ENCODE results near the gene WASF3.

WASF3 gene

GRCh38 chr13:26539738-26540292 lies 17.7 kb upstream of the WASF3 start:
- Histone ChIP-seq H3K27ac (ENCODE audit: low read length, poor library complexity, severe bottlenecking) (no peak overlapping the region), H3K27me3 (ENCODE audit: control insufficient read depth in 1 of 2, insufficient read depth in 1 of 2, low read length in 2 of 2) (peaks cover under 1 to 18% of the 10 kb centered on the region in 2 experiments), H3K4me2 (ENCODE audit: low read length, poor library complexity, severe bottlenecking) (no peak overlapping the region), H3K14ac (ENCODE audit: low read length in 2 of 2) (no peak overlapping the region), H2AK5ac (ENCODE audit: low read length, severe bottlenecking) (no peak overlapping the region), H3K79me1 (replicated peaks; ENCODE audit: low read length, poor library complexity, severe bottlenecking) (no peaks in the 10 kb centered on the region), H3K4me3 (ENCODE audit: insufficient read depth in 1 of 2, low read depth in 1 of 2, low read length in 2 of 2) (no peak overlapping the region), H2AFZ (ENCODE audit: low read depth, low read length) (no peak overlapping the region), H3K9ac (ENCODE audit: low read length) (no peak overlapping the region), H2BK12ac (ENCODE audit: low read length in 2 of 2) (no peak overlapping the region), H2BK15ac (ENCODE audit: low read depth, poor library complexity, severe bottlenecking) (no peak overlapping the region), H2BK5ac (ENCODE audit: low read depth, low read length, poor library complexity, severe bottlenecking) (no peak overlapping the region), H2BK120ac (ENCODE audit: low read depth, low read length) (no peak overlapping the region), H3K4ac (ENCODE audit: low read depth in 1 of 2, low read length in 2 of 2) (no peak overlapping the region), H3K36me3 (ENCODE audit: control insufficient read depth in 1 of 2, insufficient read depth in 2 of 2, low read depth in 1 of 2, low read length in 2 of 2) (no peaks in the 10 kb centered on the region), H4K8ac (ENCODE audit: low read length) (no peak overlapping the region), H4K91ac (ENCODE audit: low read length) (no peak overlapping the region), H3K23ac (ENCODE audit: low read length in 2 of 2) (no peak overlapping the region), H3K9me3 (ENCODE audit: control insufficient read depth, low read length) (no peaks in the 10 kb centered on the region), H3K4me1 (ENCODE audit: control insufficient read depth, insufficient read depth, low read depth, low read length) (peaks cover 1% of the 10 kb centered on the region), H3K18ac (ENCODE audit: low read depth in 1 of 2, low read length in 2 of 2) (no peak overlapping the region)
- WGBS: 79% methylated on average over 2 of the region's 2 CpGs
- DNase-seq: no peak

- H3K18ac ChIP-seq (ENCODE audit: low read depth in 1 of 2, low read length in 2 of 2): no peak overlapping the region
- no peak overlapping the region for H3K4me2 ChIP-seq (ENCODE audit: low read length, poor library complexity, severe bottlenecking)
- no peaks in the 10 kb centered on the region for H3K36me3 ChIP-seq (ENCODE audit: control insufficient read depth in 1 of 2, insufficient read depth in 2 of 2, low read depth in 1 of 2, low read length in 2 of 2)
- no peaks in the 10 kb centered on the region for H3K9me3 ChIP-seq (ENCODE audit: control insufficient read depth, low read length)
- no peak overlapping the region for H2BK15ac ChIP-seq (ENCODE audit: low read depth, poor library complexity, severe bottlenecking)
- H2BK12ac ChIP-seq (ENCODE audit: low read length in 2 of 2): no peak overlapping the region
- H3K23ac ChIP-seq (ENCODE audit: low read length in 2 of 2): no peak overlapping the region
- DNase-seq: no peak
- no peak overlapping the region for H2AK5ac ChIP-seq (ENCODE audit: low read length, severe bottlenecking)
- H4K8ac ChIP-seq (ENCODE audit: low read length): no peak overlapping the region
- no peak overlapping the region for H3K4me3 ChIP-seq (ENCODE audit: insufficient read depth in 1 of 2, low read depth in 1 of 2, low read length in 2 of 2)
- H3K9ac ChIP-seq (ENCODE audit: low read length): no peak overlapping the region
- peaks cover 3 to 19% of the 10 kb centered on the region in 2 experiments for H3K27me3 ChIP-seq (ENCODE audit: control insufficient read depth in 1 of 2, insufficient read depth in 1 of 2, low read length in 2 of 2)
- no peak overlapping the region for H4K91ac ChIP-seq (ENCODE audit: low read length)
- no peak overlapping the region for H2AFZ ChIP-seq (ENCODE audit: low read depth, low read length)
- peaks cover 1% of the 10 kb centered on the region for H3K4me1 ChIP-seq (ENCODE audit: control insufficient read depth, insufficient read depth, low read depth, low read length)
- no peak overlapping the region for H3K27ac ChIP-seq (ENCODE audit: low read length, poor library complexity, severe bottlenecking)
- H2BK120ac ChIP-seq (ENCODE audit: low read depth, low read length): no peak overlapping the region
- no peak overlapping the region for H2BK5ac ChIP-seq (ENCODE audit: low read depth, low read length, poor library complexity, severe bottlenecking)
- H3K79me1 ChIP-seq (replicated peaks; ENCODE audit: low read length, poor library complexity, severe bottlenecking): no peaks in the 10 kb centered on the region
- no peak overlapping the region for H3K14ac ChIP-seq (ENCODE audit: low read length in 2 of 2)
- H3K4ac ChIP-seq (ENCODE audit: low read depth in 1 of 2, low read length in 2 of 2): no peak overlapping the region
- WGBS: 70% methylated on average over 3 of the region's 3 CpGs
Measured at GRCh38 chr13:26540334-26540733, 17.1 kb upstream of the WASF3 start.

GRCh38 chr13:26541041-26541440 lies 16.4 kb upstream of the WASF3 start:
- Histone ChIP-seq H4K8ac (ENCODE audit: low read length) (no peak overlapping the region), H2BK12ac (ENCODE audit: low read length in 2 of 2) (no peak overlapping the region), H3K9me3 (ENCODE audit: control insufficient read depth, low read length) (no peaks in the 10 kb centered on the region), H3K27me3 (ENCODE audit: control insufficient read depth in 1 of 2, insufficient read depth in 1 of 2, low read length in 2 of 2) (peaks cover 3 to 19% of the 10 kb centered on the region in 2 experiments), H3K9ac (ENCODE audit: low read length) (no peak overlapping the region), H3K23ac (ENCODE audit: low read length in 2 of 2) (no peak overlapping the region), H3K14ac (ENCODE audit: low read length in 2 of 2) (no peak overlapping the region), H3K18ac (ENCODE audit: low read depth in 1 of 2, low read length in 2 of 2) (no peak overlapping the region), H3K79me1 (replicated peaks; ENCODE audit: low read length, poor library complexity, severe bottlenecking) (no peaks in the 10 kb centered on the region), H3K4ac (ENCODE audit: low read depth in 1 of 2, low read length in 2 of 2) (no peak overlapping the region), H2BK15ac (ENCODE audit: low read depth, poor library complexity, severe bottlenecking) (no peak overlapping the region), H3K4me3 (ENCODE audit: insufficient read depth in 1 of 2, low read depth in 1 of 2, low read length in 2 of 2) (no peak overlapping the region), H4K91ac (ENCODE audit: low read length) (no peak overlapping the region), H3K4me1 (ENCODE audit: control insufficient read depth, insufficient read depth, low read depth, low read length) (peaks cover 1% of the 10 kb centered on the region), H2BK120ac (ENCODE audit: low read depth, low read length) (no peak overlapping the region), H2AK5ac (ENCODE audit: low read length, severe bottlenecking) (no peak overlapping the region), H3K27ac (ENCODE audit: low read length, poor library complexity, severe bottlenecking) (no peak overlapping the region), H2BK5ac (ENCODE audit: low read depth, low read length, poor library complexity, severe bottlenecking) (no peak overlapping the region), H2AFZ (ENCODE audit: low read depth, low read length) (no peak overlapping the region), H3K4me2 (ENCODE audit: low read length, poor library complexity, severe bottlenecking) (no peak overlapping the region), H3K36me3 (ENCODE audit: control insufficient read depth in 1 of 2, insufficient read depth in 2 of 2, low read depth in 1 of 2, low read length in 2 of 2) (no peaks in the 10 kb centered on the region)
- no peak for DNase-seq
- WGBS: 72% methylated on average over 5 of the region's 5 CpGs

GRCh38 chr13:26541678-26542568 lies 15.6 kb upstream of the WASF3 start:
- H3K18ac ChIP-seq (ENCODE audit: low read depth in 1 of 2, low read length in 2 of 2): no peak overlapping the region
- H3K79me1 ChIP-seq (replicated peaks; ENCODE audit: low read length, poor library complexity, severe bottlenecking): no peaks in the 10 kb centered on the region
- H3K9ac ChIP-seq (ENCODE audit: low read length): no peak overlapping the region
- no peak overlapping the region for H3K4ac ChIP-seq (ENCODE audit: low read depth in 1 of 2, low read length in 2 of 2)
- no peak overlapping the region for H2BK12ac ChIP-seq (ENCODE audit: low read length in 2 of 2)
- no peak overlapping the region for H3K4me3 ChIP-seq (ENCODE audit: insufficient read depth in 1 of 2, low read depth in 1 of 2, low read length in 2 of 2)
- H2AK5ac ChIP-seq (ENCODE audit: low read length, severe bottlenecking): no peak overlapping the region
- no peak overlapping the region for H3K27ac ChIP-seq (ENCODE audit: low read length, poor library complexity, severe bottlenecking)
- no peak overlapping the region for H3K23ac ChIP-seq (ENCODE audit: low read length in 2 of 2)
- H2BK15ac ChIP-seq (ENCODE audit: low read depth, poor library complexity, severe bottlenecking): no peak overlapping the region
- no peak overlapping the region for H4K8ac ChIP-seq (ENCODE audit: low read length)
- H3K9me3 ChIP-seq (ENCODE audit: control insufficient read depth, low read length): no peaks in the 10 kb centered on the region
- DNase-seq: no peak
- H2AFZ ChIP-seq (ENCODE audit: low read depth, low read length): no peak overlapping the region
- H3K14ac ChIP-seq (ENCODE audit: low read length in 2 of 2): no peak overlapping the region
- no peak overlapping the region for H4K91ac ChIP-seq (ENCODE audit: low read length)
- peaks cover 1% of the 10 kb centered on the region for H3K4me1 ChIP-seq (ENCODE audit: control insufficient read depth, insufficient read depth, low read depth, low read length)
- no peak overlapping the region for H2BK120ac ChIP-seq (ENCODE audit: low read depth, low read length)
- H3K27me3 ChIP-seq (ENCODE audit: control insufficient read depth in 1 of 2, insufficient read depth in 1 of 2, low read length in 2 of 2): peaks cover 3 to 19% of the 10 kb centered on the region in 2 experiments
- WGBS: 85% methylated on average over 5 of the region's 6 CpGs
- no peak overlapping the region for H3K4me2 ChIP-seq (ENCODE audit: low read length, poor library complexity, severe bottlenecking)
- H2BK5ac ChIP-seq (ENCODE audit: low read depth, low read length, poor library complexity, severe bottlenecking): no peak overlapping the region
- no peaks in the 10 kb centered on the region for H3K36me3 ChIP-seq (ENCODE audit: control insufficient read depth in 1 of 2, insufficient read depth in 2 of 2, low read depth in 1 of 2, low read length in 2 of 2)
